HG02588 (cell line): ENCODE measurements around the gene HSPG2.

Source experiments
- ATAC-seq: cut with Tn5 transposase; IDR thresholded peaks from one replicate; pipeline ENCODE4 v1.9.1; 2021; ENCODE audit warnings: mild to moderate bottlenecking, moderate library complexity; ENCODE audit not compliant: unreplicated experiment

HSPG2 gene

GRCh38 chr1:21884456-21885235, 52.5 kb downstream of the HSPG2 start:
- no peak for ATAC-seq

GRCh38 chr1:21882721-21883415, 54.2 kb downstream of the HSPG2 start:
- ATAC-seq = no peak

GRCh38 chr1:21881250-21881649, 55.9 kb downstream of the HSPG2 start:
- ATAC-seq = no peak

GRCh38 chr1:21880619-21880970, 56.5 kb downstream of the HSPG2 start:
- no peak for ATAC-seq

DNA sequence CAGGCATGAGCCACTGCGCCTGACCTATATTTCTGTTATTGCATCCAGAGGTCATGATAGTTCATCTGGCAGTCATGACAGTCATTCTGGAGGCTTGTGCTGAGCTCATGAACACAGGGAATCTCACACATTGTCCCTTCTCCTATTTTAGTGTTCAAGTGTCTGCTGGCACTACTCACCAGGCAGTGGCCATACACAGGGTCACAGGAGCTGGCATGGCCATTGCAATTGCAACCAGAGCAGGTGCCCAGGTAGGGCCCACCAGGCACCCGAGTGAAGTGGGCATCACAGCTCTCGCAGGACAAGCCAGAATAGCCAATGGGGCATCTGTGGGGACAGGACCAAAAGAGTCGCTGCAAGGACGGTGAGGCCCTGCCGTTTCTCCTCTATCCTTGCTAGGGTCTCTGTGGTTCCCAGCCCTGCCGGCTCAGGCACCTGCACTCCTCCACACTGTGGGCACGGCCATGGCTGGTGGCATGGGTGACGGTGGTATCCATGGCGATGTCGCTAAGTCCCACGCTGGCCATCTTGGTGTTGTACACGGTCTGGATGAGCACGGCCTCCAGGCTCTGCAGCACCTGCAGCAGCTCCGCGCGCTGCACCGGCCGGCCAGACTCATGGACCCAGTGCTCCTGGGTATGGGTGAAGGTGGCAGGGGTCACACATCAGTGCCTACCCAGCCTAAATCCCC, 57.0 kb downstream of the HSPG2 start:
- ATAC-seq = no peak

DNA sequence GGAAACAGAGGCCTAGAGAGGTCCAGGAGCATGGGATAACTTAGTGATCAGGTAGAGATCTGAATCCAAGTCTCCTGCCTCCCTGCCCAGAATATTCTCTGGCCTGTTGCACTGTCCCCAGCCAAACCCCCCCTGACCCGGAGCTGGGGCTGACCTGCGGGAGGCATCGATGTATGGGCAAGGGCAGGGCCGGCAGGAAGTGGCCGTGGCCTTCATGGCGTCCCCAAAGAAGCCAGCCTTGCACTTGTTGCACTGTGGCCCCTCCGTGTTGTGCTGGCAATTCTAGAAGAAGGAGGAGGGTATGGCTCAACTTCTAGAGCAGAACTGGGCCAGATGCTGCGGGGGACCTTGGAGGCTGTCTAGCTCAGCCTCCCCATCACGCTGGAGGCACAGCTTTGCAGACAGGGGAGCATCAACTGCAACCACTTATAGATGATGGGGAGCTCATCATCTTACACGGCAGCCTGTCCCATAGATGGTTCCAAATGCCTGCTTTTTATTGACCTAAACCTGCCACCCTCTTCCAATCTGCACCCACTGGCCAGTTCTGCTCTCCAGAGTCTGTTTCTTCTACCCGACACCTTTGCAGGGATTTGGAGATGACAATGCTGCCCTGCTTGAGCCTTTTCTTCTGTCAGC, 58.2 kb downstream of the HSPG2 start:
- no peak for ATAC-seq

DNA sequence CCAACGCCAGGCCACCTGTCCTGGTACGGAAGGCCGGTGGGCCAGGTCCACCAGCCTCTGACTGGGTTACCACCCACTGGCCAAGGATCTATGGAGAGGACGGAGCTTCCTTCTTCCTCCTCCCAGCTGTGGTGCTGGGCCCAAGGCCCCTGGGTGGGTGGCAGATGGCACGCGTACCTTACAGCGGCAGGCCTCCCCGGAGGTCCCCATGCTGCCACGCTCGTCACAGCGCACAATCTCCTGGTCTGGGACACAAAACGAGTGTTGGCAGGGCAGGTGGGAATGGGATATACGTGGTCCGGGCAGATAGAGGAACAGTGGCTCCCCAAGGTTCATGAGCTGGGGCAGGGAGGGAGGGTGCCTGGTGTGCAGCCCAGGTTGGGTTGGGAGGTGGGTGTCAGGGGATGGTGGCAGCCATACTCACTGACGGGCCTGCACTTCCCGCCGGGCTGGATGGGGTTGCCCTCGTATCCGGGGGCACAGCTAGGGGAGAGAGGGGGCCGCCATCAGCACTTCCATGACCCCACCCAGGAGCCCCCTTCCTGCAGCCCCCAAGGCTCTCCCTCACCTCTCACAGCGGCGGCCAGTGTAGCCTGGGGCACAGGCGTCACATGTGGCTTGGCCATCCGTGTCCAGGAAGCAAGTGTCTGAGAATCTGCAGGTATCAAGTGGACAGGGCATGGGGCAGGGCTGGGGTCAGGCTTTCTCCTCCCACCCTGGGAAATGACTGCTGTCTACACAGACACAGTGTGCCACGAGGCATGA, 58.9 kb downstream of the HSPG2 start:
- no peak for ATAC-seq

DNA sequence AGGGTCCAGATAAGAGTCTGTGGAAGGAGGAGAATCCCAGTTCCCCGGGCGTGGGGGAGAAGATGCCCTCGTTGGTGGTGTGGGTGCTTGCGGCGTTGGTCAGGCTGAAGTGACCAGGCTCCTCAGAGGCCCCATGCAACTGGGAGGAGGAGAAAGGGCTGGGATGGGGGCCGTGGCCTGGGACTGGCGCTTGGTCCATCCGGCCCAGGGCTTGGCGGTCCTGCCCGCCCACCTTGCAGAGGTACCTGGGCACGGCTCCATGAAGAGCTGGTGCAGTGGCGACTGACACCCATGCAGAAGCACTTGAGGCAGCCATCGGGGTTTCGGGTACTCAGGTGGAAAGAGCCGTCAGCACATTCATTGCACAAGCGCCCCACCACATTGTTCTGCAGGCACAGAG, 60.8 kb downstream of the HSPG2 start:
- no peak for ATAC-seq

DNA sequence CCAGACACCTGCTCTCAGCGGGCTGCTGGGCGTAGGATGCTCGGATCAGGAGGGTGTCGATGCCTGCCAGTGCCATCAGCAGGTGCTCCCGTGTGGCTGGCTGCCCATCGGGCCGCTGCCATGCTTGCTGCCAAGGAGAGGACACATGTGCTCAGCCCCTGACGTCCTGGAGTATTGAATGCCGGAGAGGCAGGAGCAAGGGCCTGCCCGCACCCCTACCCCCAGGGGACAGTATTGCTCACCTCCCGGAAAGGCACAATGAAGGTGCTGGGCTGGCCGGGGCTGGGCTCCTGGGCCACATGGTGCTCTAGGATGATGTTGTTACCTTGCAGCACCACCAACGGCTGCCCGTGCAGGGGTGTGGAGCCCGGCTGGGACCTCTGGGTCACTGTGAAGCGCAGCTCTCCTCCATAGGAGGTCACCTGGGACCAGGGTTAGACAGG, 61.5 kb downstream of the HSPG2 start:
- no peak for ATAC-seq

- no peak for ATAC-seq
Measured at GRCh38 chr1:21874778-21875547, 62.1 kb downstream of the HSPG2 start.

- ATAC-seq = no peak
Measured at GRCh38 chr1:21874328-21874727, 62.8 kb downstream of the HSPG2 start.

GRCh38 chr1:21873761-21874160, 63.3 kb downstream of the HSPG2 start:
- ATAC-seq = no peak

- ATAC-seq = no peak
Measured at GRCh38 chr1:21873174-21873573, 63.9 kb downstream of the HSPG2 start.

DNA sequence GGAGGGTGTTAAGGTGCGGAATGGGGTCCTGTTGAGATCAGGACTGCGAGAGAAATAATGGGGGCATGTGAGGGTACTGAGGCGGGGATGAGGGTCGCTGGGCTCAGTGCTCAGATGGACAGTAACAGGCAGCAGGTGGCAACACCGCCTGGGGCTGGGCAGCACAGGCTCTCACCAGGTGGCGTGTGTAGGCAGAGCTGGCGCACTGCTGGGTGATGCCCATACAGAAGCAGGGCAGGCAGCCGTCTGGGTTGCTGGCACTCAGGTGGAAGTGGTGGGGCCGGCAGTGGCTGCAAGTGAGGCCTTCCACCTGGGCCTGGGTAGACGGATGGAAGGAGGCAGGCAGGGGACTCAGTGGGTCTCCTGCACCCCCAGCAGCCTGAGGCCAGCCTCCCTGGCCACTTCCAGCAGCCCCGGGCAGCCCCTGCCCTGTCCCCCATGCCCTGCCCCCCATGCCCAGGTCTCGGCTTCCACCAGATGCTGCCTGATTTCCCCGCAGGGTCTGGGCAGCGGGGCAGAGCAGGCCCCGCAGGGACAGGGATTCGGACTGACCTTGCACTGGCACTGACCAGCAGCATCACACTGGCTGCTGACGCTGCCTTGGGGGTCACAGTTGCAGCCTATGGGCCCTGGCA, 64.5 kb downstream of the HSPG2 start:
- no peak for ATAC-seq

- no peak for ATAC-seq
Measured at GRCh38 chr1:21871943-21872342, 65.2 kb downstream of the HSPG2 start.

DNA sequence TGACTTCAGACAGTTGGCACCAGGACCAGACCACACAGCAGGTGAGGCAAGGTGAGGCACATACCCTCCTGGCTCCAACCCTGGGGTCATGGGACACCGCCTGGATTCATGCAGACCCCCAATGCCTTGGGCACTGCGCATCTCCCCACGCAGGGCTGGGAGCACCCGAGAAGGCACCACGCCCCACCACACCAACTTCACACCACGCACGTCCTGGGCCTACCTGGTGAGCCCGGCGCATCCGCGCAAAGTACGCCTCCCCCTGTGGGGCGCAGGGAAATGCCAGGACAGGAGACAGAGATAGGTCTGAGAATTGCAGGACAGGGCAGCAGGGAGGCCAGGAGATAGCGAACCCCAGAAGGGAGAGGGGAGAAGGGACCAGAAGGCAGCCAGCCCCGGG, 66.5 kb downstream of the HSPG2 start:
- no peak for ATAC-seq

DNA sequence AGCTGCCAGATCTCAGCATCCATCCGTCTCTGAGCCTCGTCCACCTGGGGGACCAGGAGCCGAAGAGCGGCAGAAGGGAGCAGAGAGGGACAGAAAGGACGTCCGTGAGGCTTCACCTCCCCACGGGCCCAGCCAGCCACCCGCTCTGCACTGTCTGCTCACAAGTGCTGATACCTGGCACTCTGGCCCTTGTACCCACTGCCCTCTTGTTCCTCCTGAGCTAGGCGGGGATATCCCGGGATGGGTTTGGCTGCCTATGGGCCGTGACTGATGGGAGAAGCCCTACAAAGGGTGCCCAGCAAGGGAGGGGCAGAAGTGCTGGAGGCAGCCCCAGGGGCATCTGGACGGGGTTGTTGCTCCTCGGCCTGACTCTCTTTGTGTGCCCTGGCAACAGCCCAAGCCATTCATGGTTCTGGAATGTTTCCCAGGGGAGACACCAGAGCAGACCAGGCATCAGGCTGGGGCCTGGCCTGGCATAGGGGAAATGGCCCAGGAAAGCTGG, 67.4 kb downstream of the HSPG2 start:
- ATAC-seq = no peak

- no peak for ATAC-seq
Measured at GRCh38 chr1:21868941-21869454, 68.1 kb downstream of the HSPG2 start.

DNA sequence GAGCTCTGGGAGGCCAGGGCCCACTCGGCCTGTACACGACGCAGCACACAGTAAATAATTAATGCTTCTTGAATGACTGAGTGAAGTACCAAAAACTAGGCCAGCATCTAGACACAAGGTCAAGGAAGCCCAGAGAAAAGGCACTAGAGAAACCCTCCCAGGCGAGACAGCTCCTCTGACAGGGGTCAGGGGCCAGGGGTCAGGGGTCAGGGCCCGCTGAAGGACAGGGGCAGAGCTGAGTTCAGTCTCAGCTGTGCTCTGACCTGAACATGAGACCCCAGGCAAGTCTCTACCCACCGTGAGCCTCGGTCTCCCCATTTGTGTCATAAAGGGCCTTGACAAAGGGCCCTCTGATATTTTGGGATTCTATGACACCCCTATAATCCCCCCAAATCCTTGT, 68.6 kb downstream of the HSPG2 start:
- no peak for ATAC-seq
